Choroid plexus epithelial cell (primary cell): ENCODE results near the gene HDAC6.

Experiments used
- DNase-seq: peaks from one replicate; pipeline ENCODE4 v3.0.0-alpha.2; 2010; ENCODE audit warnings: low read depth
- H3K4me3 ChIP-seq: 2 replicates; pipeline ENCODE4 v1.5.1; 2011; ENCODE audit warnings: low read depth, mild to moderate bottlenecking, control low read depth, low read length, moderate library complexity
- CTCF ChIP-seq: conservative IDR thresholded peaks from 2 replicates; pipeline ENCODE4 v1.5.1; 2011; ENCODE audit warnings: low read depth, mild to moderate bottlenecking, control low read depth, inconsistent platforms, low read length, moderate library complexity

The HDAC6 gene

DNA sequence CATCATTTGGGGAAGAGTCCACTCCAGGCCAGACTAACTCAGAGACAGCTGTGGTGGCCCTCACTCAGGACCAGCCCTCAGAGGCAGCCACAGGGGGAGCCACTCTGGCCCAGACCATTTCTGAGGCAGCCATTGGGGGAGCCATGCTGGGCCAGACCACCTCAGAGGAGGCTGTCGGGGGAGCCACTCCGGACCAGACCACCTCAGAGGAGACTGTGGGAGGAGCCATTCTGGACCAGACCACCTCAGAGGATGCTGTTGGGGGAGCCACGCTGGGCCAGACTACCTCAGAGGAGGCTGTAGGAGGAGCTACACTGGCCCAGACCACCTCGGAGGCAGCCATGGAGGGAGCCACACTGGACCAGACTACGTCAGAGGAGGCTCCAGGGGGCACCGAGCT, 21.2 kb downstream of the HDAC6 start:
- H3K4me3 ChIP-seq = no peak overlapping the region
- DNase-seq = no peak
- no peak for TF ChIP-seq CTCF

GRCh38 chrX:48824066-48824465, 22.2 kb downstream of the HDAC6 start:
- no peak for DNase-seq
- TF ChIP-seq CTCF = no peak
- no peak overlapping the region for H3K4me3 ChIP-seq

- no peak for DNase-seq
- TF ChIP-seq CTCF = no peak
- no peak within 1 kb of the TSS for H3K4me3 ChIP-seq
Observed at GRCh38 chrX:48826135-48826875, 24.4 kb downstream of the HDAC6 start, which contains the start of gene ERAS. Gene ERAS (plus strand): TSS chrX:48826513. CDS start chrX:48829124, 2,611 bp downstream.

GRCh38 chrX:48826876-48827653, 25.2 kb downstream of the HDAC6 start:
- TF ChIP-seq CTCF = no peak
- no peak overlapping the region for H3K4me3 ChIP-seq
- DNase-seq = no peak

DNA sequence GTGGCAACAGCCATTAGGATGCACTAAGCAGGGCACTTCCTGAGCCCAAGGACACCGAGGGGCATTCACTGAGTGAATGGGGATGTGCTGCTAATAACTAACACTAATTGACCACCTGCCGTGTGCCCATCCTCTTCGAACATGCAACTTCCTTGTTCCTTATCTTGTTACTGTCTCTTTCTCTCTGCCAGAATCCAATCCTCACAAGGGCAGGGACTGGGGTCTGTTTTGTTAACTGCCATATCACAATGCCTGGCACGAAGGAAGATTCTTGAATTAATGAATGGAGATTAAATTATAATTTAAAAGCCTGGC, 25.7 kb downstream of the HDAC6 start:
- DNase-seq = no peak
- no peak for TF ChIP-seq CTCF
- no peak overlapping the region for H3K4me3 ChIP-seq

- TF ChIP-seq CTCF = no peak
- no peak overlapping the region for H3K4me3 ChIP-seq
- DNase-seq = no peak
Observed at GRCh38 chrX:48829016-48829735, 27.3 kb downstream of the HDAC6 start.
